GM10266 (cell line): Measurements from ENCODE around the gene VASH1.
A peak's percentile ranks its signal among the peaks of the same experiment; 100 is the strongest.

Source experiments
- DNase-seq: peaks from one replicate; pipeline ENCODE4 v3.0.0; 2012; ENCODE audit errors: extremely low spot score
- TF ChIP-seq, protein P1 (sequence below): IDR thresholded peaks from 2 replicates; pipeline ENCODE4 v1.5.1; 2012; ENCODE audit warnings: mild to moderate bottlenecking, low read depth; ENCODE audit not compliant: control insufficient read depth, insufficient read depth; ENCODE audit errors: missing control alignments

The VASH1 gene

DNA sequence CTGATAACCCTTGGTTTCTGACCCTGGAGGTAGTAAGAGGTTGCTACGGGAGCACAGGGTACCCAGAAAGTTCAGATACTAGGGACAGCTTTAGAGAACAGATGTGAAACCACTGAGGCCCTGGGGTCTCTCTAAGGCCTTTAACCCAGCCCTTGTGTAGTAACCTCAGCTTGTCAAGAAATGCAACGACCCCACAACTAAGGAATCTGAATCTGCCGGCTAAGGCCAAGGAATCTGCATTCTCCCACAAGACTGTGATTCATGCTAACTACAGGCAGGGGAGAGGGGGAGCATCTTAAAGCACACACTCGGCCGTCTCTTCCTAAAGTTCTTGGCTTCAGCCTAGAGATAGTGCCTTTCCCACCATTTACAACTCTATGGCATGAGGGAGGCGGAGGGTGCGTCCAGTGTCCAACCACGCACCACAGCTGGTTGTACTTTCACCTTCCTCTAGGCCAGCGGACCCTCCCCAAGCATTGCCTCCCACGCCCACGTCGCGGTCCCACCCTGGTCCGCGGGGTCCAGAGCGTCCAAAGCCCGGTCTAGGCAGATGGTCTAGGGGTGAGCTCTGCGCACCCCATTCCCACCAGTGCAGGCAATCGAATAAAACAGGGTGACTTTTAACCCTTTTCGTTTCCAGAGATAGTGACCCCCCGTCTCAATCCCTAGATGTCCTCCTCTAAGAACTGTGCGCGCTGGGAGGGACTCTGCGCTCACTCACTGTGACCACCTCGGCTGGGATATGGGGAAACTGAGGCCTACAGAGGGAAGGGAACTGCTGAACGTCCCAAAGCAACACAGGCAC is 735 bp upstream of the VASH1 start:
- TF ChIP-seq, protein P1, sequence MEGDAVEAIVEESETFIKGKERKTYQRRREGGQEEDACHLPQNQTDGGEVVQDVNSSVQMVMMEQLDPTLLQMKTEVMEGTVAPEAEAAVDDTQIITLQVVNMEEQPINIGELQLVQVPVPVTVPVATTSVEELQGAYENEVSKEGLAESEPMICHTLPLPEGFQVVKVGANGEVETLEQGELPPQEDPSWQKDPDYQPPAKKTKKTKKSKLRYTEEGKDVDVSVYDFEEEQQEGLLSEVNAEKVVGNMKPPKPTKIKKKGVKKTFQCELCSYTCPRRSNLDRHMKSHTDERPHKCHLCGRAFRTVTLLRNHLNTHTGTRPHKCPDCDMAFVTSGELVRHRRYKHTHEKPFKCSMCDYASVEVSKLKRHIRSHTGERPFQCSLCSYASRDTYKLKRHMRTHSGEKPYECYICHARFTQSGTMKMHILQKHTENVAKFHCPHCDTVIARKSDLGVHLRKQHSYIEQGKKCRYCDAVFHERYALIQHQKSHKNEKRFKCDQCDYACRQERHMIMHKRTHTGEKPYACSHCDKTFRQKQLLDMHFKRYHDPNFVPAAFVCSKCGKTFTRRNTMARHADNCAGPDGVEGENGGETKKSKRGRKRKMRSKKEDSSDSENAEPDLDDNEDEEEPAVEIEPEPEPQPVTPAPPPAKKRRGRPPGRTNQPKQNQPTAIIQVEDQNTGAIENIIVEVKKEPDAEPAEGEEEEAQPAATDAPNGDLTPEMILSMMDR = no peak
- DNase-seq = no peak

DNA sequence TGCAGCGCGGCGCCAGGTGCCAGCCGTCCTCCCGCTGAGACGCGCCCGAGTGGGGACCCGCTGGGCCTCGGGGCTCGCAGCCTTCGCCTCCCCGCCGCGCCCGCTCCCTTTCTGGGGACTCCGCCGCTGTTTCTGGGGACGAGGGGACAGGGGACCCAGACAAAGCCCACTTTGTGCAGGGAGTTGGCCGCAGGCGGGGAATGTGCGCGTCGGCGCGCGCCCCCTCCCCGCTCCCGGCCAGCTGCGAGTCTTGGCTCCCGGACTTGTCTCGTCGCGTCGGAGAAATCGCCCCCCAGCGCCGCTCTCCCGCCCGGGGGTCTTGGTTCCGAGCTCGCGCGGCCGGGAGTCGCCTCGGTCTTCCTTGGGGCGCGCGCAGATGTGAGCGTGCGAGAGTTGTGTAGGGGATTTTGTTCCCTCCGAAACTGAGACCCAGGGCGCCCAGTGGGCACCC is 717 bp downstream of the VASH1 start:
- TF ChIP-seq, protein P1 = no peak
- no peak for DNase-seq

DNA sequence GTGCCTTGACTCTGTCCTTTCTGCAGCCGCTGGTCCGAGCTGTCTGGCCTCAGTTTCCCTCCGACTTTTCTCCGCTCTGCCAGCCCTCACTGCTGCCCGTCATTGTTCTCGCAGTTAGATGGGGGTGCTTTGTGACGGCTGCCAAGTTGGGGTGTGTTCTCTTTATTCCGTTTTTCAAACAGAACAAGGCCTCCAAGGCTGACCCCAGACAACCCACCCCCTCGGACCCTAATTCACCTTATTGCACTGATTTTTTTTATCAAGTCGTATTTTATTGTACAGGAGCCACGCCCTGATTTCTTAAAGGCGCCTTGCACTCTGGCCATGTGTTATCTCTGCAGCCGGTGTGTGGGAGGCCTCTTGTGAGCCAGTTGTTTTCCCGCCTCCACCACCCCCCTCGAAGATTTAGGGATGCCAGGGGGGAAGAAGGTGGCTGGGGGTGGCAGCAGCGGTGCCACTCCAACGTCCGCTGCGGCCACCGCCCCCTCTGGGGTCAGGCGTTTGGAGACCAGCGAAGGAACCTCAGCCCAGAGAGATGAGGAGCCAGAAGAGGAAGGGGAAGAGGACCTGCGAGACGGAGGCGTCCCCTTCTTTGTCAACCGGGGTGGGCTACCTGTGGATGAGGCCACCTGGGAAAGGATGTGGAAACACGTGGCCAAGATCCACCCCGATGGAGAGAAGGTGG is 1.3 kb downstream of the VASH1 start:
- DNase-seq = no peak
- TF ChIP-seq, protein P1 = no peak

DNA sequence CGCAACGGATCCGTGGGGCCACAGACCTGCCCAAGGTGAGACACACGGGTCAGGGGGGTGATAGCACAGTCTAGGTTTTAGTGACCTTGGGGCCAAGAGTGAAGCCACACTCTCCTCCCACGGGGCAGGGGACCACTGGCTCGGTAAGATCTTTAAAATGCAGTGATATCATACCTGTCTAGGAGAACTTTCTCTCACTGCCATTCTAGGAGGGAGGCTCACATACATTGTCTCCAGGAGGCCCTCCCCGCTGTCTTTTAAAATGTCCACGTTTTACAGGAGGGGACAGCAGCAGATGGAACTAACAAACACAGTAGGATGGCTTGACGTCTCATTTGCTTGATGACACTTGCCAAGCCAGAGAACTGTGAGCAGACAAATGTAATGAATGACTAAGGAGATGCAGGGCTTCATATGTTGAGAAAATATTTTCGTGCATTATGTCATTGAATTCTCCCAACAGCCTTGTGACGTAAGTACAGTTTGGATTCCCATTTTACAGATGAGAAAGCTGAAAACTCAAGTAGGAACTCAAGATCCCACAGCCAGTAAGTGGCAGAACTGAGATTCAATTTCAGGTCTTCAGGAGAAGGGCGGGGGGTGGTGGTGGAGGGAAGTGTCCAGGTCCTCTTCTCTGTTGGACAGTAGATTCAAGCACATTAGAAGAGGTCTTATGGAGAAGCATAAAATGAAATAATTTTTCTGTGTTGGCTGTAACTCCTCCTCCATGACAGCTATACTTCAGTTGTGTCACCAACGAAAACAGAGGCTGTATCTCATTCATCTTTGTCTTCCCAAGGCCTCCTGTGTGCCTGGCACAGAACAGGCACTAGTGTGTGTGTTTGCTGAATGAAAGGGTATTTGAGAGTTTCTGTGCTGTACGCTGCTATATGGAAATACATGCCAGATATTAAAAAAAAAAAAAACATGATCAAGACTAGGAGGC is 2.1 kb downstream of the VASH1 start:
- TF ChIP-seq, protein P1 = no peak
- DNase-seq = no peak

DNA sequence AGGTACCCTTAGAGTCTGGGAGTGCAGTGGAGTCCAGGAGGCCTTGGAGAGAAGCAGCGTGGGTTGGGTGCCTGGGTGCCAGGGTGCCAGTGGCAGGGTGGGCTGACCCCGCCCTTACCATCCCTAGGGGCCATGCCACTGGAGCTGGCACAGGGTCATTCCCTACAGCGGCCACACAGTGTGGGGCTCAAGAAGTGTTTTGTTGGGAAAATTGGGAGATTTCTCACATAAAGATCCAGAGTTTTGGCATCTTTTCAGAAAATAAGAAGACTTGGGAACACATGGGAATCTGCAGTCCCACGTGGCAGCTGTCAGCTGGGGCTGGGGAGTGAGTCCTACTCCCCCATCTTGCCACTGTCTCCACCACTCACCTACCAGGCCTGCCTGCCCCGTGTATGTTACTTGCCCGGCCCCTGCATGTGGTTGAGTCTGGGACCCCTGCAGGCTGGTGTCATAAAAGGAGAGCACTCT is 4.2 kb downstream of the VASH1 start:
- no peak for DNase-seq
- TF ChIP-seq, protein P1 = no peak

DNA sequence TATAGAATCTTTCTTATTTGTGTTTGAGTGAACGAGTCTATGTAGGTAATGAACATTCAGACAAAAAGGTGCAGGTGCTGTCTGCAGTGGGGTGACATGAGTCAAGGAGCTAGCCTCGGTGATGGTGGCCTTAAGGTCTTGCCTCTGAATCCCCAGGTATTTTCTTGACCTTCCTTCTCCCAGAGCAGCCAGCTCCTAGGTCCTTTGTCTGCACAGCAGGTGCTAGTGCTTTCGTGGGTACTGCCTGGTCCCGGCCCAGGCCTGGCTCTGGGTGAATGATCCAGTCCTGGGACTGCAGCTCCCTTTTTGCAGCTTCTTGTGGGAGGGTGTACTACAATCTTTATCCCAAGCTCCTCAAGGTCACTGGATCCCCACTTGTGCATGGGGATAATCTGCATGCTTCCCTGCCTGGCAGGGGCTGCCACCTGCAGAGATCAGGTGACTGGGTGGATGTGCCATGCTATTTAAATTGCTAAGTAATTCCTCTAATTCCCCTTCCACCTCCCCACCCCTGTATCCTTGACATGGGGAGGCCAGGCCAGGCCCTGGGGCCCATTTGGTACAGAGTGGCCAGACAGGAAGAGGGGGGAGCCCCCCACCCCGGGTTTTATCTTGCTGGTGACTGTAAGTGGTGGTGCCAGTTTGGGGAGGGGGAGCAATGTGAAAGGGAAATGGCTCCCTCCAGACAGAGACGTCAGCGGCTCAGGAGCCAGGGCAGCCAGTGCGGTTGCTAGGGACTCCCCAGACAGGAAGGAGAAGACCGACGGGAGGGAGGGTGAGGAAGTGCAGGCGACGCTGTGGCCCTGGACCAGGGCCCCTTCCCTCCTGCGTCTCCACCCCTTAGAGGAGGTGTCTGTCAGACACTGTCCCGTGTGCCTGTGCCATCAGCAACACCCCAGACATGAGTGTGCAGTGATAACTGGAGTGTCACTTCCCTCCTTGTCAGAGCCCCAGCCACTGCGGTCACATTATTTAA is 6.7 kb downstream of the VASH1 start:
- peak; percentile 85 for DNase-seq
- TF ChIP-seq, protein P1 = no peak
